ENCODE measurements around the gene PTCHD4.
"Not testable (repeated sequence)": the region's sequence is repeated elsewhere in the genome, so short reads cannot be mapped to it uniquely, and the experiment has no call there.

DNA sequence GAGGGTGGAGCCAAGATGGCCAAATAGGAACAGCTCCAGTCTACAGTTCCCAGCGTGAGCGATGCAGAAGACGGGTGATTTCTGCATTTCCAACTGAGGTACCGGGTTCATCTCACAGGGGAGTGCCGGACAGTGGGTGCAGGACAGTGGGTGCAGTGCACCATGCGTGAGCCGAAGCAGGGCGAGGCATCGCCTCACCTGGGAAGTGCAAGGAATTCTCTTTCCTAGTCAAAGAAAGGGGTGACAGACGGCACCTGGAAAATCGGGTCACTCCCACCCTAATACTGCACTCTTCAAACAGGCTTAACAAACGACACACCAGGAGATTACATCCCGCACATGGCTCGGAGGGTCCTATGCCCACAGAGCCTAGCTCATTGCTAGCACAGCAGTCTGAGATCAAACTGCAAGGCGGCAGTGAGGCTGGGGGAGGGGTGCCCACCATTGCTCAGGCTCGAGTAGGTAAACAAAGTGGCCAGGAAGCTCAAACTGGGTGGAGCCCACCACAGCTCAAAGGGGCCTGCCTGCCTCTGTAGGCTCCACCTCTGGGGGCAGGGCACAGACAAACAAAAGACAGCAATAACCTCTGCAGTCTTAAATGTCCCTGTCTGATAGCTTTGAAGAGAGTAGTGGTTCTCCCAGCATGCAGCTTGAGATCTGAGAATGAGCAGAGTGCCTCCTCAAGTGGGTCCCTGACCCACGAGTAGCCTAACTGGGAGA lies 8.4 kb downstream of the PTCHD4 start:
- TF ChIP-seq, protein P1, sequence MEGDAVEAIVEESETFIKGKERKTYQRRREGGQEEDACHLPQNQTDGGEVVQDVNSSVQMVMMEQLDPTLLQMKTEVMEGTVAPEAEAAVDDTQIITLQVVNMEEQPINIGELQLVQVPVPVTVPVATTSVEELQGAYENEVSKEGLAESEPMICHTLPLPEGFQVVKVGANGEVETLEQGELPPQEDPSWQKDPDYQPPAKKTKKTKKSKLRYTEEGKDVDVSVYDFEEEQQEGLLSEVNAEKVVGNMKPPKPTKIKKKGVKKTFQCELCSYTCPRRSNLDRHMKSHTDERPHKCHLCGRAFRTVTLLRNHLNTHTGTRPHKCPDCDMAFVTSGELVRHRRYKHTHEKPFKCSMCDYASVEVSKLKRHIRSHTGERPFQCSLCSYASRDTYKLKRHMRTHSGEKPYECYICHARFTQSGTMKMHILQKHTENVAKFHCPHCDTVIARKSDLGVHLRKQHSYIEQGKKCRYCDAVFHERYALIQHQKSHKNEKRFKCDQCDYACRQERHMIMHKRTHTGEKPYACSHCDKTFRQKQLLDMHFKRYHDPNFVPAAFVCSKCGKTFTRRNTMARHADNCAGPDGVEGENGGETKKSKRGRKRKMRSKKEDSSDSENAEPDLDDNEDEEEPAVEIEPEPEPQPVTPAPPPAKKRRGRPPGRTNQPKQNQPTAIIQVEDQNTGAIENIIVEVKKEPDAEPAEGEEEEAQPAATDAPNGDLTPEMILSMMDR (IDR thresholded peaks at IDR 0.05 in 8 of 11, conservative IDR thresholded peaks at IDR 0.05 in 3 of 11) = not testable (repeated sequence)
- TF ChIP-seq POLR2A (IDR thresholded peaks at IDR 0.05) = not testable (repeated sequence)
